Lung (tissue), 12 donors: ENCODE results near the gene TSEN34. TPM values are rescaled to one million over a fixed set of nuclear protein-coding genes. Genes with fewer than 3 reads are reported as not detected.

ENCODE experiments used
- ATAC-seq: fragments of 200-7000 bp; cut with Tn5 transposase; one replicate; pipeline ENCODE4 v1.9.1; 2020; ENCODE audit warnings: moderate number of reproducible peaks; ENCODE audit not compliant: insufficient read depth, low FRiP score
- DNase-seq, 3 donors: peaks; one replicate each; pipeline ENCODE4 v3.0.0-alpha.2; 2013 to 2017
- H3K27ac ChIP-seq, 2 donors: one replicate each; pipeline ENCODE4 v1.5.1; 2013; ENCODE audit warnings: mild to moderate bottlenecking in 2 of 2, moderate library complexity in 2 of 2, control low read depth in 1 of 2, inconsistent platforms in 1 of 2, low read depth in 1 of 2, low read length in 1 of 2
- H3K27me3 ChIP-seq, 3 donors: one replicate each; pipeline ENCODE4 v1.5.1; 2013; ENCODE audit warnings: low read length in 2 of 3; ENCODE audit not compliant: control insufficient read depth in 3 of 3, insufficient read depth in 3 of 3
- H3K36me3 ChIP-seq, 4 donors: one replicate each; pipeline ENCODE4 v1.5.1; 2013; ENCODE audit warnings: low read length in 4 of 4, mild to moderate bottlenecking in 1 of 4, moderate library complexity in 1 of 4; ENCODE audit not compliant: control insufficient read depth in 4 of 4, insufficient read depth in 4 of 4
- H3K4me1 ChIP-seq, 5 donors: one replicate each; pipeline ENCODE4 v1.5.1; 2013; ENCODE audit warnings: low read length in 5 of 5, mild to moderate bottlenecking in 2 of 5, moderate library complexity in 1 of 5; ENCODE audit not compliant: control insufficient read depth in 5 of 5, insufficient read depth in 5 of 5
- H3K4me3 ChIP-seq: one replicate; pipeline ENCODE4 v1.5.1; 2013; ENCODE audit warnings: mild to moderate bottlenecking, control low read depth, moderate library complexity
- H3K9ac ChIP-seq, 2 donors: one replicate each; pipeline ENCODE4 v1.5.1; 2013; ENCODE audit warnings: low read length in 2 of 2, control low read depth in 1 of 2; ENCODE audit not compliant: insufficient read depth in 1 of 2
- H3K9me3 ChIP-seq, 4 donors: one replicate each; pipeline ENCODE4 v1.5.1; 2013; ENCODE audit warnings: low read length in 3 of 4, mild to moderate bottlenecking in 1 of 4, moderate library complexity in 1 of 4; ENCODE audit not compliant: control insufficient read depth in 4 of 4, insufficient read depth in 3 of 4
- WGBS, 2 donors: extraction: QIAGEN DNeasy Blood & Tissue Kit; methylation state at CpG; one replicate each; pipeline ENCODE4 v1.1.7; 2013; 5-methylcytosine and 5-hydroxymethylcytosine counted together
- polyA plus RNA-seq, 2 donors: library from polyadenylated mRNA; stranded (reverse); fragments of 200-250 nt; gene quantifications; one replicate each; pipeline ENCODE4 v1.2.1, GENCODE V29; 2013
- total RNA-seq, 2 donors: library from RNA; depleted of rRNA in 1 of 2; stranded (reverse); fragments of >200 nt in 1 of 2; gene quantifications; one replicate each; pipeline ENCODE4 v1.2.1, GENCODE V29; 2014 to 2021
- TF ChIP-seq, protein P1 (sequence below): IDR thresholded peaks from 2 replicates; pipeline ENCODE4 v1.5.1; 2012; ENCODE audit warnings: mild to moderate bottlenecking; ENCODE audit errors: control extremely low read depth, extremely low read depth
- donor health status: control.
- donor health status: control.
- donor health status: Bipolar disorder and iron deficiency.
- donor health status: healthy.
- donor health status: DM: yes; HTN: yes; CAD: no.

Gene TSEN34
- total and polyA plus RNA-seq, 4 donors: 38.0 to 102 (median 55.2) TPM

DNA sequence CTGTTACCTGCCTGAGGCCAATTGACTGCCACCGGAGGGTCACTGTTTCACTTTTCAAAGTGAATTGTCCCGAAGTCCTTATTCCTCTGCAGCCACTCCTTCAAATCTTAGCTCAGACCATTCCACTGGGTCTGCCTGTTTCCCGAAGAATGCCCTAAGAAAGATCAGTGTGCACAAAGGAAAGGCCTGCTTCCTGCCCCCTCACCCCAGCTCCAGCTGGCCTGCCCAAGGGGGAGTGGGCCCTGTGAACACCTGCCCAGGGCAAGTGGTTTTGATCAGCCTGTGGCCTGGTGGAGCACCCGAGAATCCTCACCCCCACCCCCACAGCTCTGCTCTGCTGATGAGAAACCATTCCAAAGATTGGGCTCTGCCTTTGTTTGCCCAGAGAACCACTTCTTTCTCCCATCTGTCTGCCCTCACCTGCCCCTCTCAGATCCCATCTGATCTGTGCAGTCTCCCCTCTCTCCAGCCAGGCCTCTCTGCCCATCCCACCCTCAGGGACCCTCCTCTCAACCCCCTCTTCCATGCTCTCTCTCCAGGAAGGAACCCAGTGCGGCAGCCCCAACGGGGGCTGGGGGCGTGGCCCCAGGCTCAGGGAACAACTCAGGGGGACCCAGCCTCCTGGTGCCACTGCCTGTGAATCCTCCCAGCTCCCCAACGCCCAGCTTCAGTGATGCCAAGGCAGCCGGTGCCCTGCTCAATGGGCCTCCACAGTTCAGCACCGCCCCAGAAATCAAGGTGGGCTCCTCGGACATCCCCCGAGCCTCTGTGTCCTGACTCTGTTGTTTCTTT is 41.9 kb upstream of the TSEN34 start:
- peaks cover 14 to 94% (median 52%) of the 10 kb centered on the region in 4 donors for H3K36me3 ChIP-seq
- H3K4me3 ChIP-seq: no peak overlapping the region
- no peaks in the 10 kb centered on the region for H3K9me3 ChIP-seq
- no peak overlapping the region for H3K9ac ChIP-seq
- no peak for ATAC-seq
- no peaks in the 10 kb centered on the region for H3K4me1 ChIP-seq
- H3K27ac ChIP-seq: no peak overlapping the region
- TF ChIP-seq, protein P1, sequence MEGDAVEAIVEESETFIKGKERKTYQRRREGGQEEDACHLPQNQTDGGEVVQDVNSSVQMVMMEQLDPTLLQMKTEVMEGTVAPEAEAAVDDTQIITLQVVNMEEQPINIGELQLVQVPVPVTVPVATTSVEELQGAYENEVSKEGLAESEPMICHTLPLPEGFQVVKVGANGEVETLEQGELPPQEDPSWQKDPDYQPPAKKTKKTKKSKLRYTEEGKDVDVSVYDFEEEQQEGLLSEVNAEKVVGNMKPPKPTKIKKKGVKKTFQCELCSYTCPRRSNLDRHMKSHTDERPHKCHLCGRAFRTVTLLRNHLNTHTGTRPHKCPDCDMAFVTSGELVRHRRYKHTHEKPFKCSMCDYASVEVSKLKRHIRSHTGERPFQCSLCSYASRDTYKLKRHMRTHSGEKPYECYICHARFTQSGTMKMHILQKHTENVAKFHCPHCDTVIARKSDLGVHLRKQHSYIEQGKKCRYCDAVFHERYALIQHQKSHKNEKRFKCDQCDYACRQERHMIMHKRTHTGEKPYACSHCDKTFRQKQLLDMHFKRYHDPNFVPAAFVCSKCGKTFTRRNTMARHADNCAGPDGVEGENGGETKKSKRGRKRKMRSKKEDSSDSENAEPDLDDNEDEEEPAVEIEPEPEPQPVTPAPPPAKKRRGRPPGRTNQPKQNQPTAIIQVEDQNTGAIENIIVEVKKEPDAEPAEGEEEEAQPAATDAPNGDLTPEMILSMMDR: no peak
- DNase-seq: no peak
- no peaks in the 10 kb centered on the region for H3K27me3 ChIP-seq
- 79 to 89% methylated on average over 12 of the region's 12 CpGs for WGBS, 2 donors

DNA sequence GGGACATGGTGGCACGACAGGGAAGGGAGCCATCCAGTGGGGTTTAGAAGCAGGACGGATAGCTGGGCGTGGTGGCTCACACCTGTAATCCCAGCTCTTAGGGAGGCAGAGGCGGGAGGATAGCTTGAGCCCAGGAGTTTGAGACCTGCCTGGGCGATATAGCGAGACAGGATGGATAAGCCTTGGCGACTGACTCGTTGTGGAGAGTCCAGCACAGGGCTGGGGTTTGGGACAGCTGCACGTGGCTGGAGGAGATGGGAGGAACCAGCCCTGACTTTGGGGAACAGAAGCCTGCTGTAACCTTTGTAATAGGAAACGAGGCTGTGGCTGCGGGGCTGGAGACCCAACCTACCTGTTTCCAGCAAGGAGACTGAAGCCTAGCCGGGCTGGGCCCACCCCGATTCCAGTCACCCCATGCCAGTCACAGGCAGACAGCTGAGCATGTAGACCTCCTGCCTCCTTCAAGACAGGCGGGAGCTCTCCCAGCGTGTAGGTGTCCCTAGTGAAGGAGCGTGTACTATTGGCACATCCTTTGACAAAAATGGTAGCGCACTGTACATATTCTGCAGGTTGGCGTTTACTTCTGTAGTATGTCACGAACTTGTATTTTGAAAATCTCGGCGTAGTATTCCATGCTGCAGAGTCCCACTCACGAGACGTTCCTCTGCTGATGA is 39.6 kb upstream of the TSEN34 start:
- H3K9ac ChIP-seq: no peak overlapping the region
- H3K27ac ChIP-seq: no peak overlapping the region
- no peak overlapping the region for H3K4me3 ChIP-seq
- no peak for DNase-seq
- H3K36me3 ChIP-seq: peaks cover 12 to 92% (median 37%) of the 10 kb centered on the region in 4 donors
- ATAC-seq: no peak
- H3K9me3 ChIP-seq: no peaks in the 10 kb centered on the region
- TF ChIP-seq, protein P1: no peak
- 88 to 91% methylated on average over 23 of the region's 23 CpGs for WGBS, 2 donors
- H3K4me1 ChIP-seq: no peaks in the 10 kb centered on the region
- H3K27me3 ChIP-seq: no peaks in the 10 kb centered on the region

DNA sequence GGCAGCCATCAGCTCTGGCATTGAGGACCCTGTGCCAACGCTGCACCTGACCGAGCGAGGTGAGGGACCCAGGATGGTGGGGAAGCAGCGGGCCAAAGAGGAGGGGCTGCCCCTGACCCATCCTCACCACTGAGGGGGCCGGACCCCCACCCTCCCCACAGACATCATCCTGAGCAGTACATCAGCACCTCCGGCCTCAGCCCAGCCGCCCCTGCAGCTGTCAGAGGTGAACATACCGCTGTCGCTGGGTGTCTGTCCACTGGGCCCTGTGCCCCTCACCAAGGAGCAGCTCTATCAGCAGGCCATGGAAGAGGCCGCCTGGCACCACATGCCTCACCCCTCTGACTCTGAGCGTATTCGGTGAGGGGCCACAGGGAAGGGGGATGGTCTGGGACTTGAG is 38.8 kb upstream of the TSEN34 start:
- ATAC-seq: no peak
- H3K36me3 ChIP-seq: peaks cover 14 to 92% (median 33%) of the 10 kb centered on the region in 4 donors
- WGBS, 2 donors: 93 to 94% methylated on average over 12 of the region's 12 CpGs
- no peak overlapping the region for H3K9ac ChIP-seq
- no peak overlapping the region for H3K4me3 ChIP-seq
- TF ChIP-seq, protein P1: no peak
- H3K27me3 ChIP-seq: no peaks in the 10 kb centered on the region
- no peak overlapping the region for H3K27ac ChIP-seq
- H3K9me3 ChIP-seq: no peaks in the 10 kb centered on the region
- H3K4me1 ChIP-seq: no peaks in the 10 kb centered on the region
- no peak for DNase-seq
